Right forelimb (tissue), 1 donor: ENCODE data around the gene FOXL1.

ENCODE experiments used
- DNase-seq: peaks from one replicate; pipeline ENCODE4 v3.0.0-alpha.2; 2018

The FOXL1 gene

GRCh38 chr16:86568677-86569623 is 9.4 kb upstream of the FOXL1 start:
- no peak for DNase-seq

DNA sequence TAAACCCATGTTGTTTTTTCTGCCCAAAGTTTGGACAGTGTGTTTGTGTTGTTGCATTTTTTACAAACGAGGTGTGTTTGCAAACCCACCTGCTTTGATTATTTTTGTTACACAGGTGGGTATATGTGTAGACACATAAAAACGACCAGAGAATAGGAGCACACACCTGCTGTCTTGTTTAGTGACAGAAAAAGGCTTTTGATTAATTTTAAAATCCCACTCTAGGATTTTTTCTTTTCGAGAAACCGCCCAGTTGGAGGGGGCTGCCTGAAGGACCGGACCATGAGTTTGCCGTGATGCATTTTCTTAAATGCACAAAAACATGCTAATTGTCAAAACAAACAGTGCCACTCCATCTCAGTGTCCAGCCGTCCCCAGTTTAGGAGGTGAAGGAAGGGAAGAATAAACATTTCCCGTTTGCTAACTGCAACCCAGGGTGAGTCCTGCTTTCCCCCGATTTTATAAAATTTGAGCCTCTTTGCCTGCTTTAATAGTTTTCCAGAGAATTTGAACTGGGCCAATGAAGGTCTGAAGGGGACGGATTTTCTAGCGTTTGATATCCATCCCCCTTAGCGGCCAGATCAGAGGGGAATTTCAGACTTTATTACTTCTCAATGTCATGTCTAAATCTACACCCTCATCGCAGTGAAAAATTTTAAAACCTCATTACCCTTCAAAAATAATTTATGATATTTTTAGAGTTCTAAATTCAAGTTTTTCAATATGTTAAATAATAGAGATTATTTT is 8.5 kb upstream of the FOXL1 start:
- DNase-seq = peak; percentile 23

GRCh38 chr16:86570558-86571529 is 7.5 kb upstream of the FOXL1 start:
- DNase-seq = peak; percentile 46

- DNase-seq = no peak
These were observed 6.8 kb upstream of the FOXL1 start for GRCh38 chr16:86571530-86571915.

DNA sequence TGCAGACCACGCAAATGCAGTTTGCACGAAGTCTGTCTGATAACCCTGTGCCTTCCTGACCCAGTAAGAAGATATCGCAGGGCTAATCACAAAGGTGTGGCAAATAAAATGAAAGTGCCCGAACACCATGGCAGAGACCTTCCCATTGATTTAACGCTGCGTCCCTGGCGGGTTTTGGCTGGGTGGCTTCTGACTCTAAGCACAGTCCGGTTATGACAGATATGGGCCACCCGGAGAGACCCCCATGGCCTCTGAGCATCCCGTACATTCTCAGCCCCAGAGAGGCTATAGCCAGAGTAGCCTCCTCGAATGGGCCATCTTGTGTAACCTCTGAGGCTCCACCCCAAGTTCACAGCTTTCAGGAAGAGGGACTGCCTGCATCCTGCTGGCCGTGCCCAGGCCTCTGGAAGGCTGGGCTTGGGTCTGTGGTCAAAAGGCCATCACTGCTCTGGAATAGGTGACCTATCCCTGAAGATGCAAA is 6.3 kb upstream of the FOXL1 start:
- DNase-seq = peak; percentile 42

DNA sequence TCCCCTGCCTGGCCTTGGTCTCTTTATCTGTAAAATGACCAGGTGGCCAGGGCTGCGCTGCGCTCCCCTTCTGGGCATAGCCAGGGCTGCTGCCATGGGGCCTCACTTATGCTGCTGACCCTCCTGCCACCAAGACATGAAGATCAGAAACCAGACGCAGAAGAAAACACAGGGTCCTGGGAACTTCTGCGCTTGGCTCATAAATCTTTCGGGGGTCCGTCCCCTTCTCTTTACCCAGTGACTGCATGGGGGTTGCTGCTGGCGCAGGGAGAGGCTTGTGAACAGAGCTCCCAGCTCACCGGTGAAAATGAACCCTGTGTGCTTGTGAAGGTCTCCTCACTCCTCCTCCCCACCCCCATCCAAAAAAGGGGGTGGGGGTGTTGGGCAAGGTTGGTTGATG is 5.7 kb upstream of the FOXL1 start:
- DNase-seq = no peak

- no peak for DNase-seq
These were observed 5.1 kb upstream of the FOXL1 start for GRCh38 chr16:86573215-86573614.

DNA sequence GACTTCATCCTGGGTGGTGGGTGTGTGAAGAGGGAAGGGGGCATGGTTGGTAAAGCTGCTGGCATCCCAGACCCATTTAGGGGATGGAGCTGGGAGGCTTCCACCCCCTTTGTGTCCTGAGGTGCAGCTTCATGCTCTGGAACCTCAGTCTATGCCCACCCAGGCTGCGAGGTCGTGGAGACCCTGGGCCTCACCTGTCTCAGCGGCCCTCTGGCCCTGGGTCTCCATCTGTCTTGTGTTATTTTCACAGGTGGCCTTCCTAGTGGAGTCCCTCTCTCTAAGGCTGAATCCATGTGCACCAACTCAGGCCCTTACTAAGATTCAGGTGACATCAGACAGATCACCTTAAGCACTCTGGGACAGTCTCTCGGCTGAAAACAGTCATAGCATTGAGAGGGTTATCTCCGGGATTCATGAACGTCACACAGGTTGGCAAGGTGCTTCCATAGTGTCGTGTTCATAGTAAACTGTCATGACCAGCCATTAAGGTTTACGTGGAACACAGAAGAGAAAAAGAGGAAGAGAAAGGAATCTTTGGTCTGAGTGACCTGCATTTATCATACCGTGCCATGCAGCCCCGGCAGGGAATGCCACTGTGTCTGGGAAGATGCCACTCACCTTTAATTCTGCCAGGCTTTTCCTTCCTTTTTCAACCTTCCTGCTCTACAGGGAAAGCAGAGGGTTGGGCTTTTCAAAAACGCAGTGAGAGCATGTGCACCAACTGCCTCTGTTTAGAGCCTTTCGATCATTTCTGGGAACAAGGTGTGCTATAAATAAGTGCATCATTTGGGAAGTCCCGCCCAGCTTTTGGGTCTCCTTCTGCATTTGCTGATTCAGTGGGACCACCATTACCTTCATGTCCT is 4.5 kb upstream of the FOXL1 start:
- DNase-seq = no peak

DNA sequence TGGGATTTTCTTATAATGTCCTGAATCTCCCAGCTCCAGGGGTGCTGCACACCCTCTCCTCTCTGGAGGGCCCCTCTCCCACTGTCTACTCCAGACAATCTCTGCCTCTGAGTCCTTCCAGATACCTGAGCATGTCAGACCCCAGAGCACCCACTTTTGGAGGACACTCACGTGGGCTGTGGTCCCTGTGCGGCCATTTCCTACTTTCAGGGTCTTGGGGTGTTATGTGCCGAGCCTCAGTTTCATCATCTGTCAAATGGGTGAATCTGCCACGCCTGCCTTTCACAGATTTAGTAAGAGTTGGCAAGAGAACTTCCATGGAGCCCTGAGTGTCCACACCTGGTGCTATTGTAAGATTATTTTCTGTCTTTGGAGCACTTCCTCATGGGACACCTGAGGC is 3.7 kb upstream of the FOXL1 start:
- no peak for DNase-seq

GRCh38 chr16:86575095-86575685 is 3.2 kb upstream of the FOXL1 start:
- DNase-seq = no peak

- DNase-seq = peak; percentile 83
These were observed 2.4 kb upstream of the FOXL1 start for GRCh38 chr16:86575754-86576557.

DNA sequence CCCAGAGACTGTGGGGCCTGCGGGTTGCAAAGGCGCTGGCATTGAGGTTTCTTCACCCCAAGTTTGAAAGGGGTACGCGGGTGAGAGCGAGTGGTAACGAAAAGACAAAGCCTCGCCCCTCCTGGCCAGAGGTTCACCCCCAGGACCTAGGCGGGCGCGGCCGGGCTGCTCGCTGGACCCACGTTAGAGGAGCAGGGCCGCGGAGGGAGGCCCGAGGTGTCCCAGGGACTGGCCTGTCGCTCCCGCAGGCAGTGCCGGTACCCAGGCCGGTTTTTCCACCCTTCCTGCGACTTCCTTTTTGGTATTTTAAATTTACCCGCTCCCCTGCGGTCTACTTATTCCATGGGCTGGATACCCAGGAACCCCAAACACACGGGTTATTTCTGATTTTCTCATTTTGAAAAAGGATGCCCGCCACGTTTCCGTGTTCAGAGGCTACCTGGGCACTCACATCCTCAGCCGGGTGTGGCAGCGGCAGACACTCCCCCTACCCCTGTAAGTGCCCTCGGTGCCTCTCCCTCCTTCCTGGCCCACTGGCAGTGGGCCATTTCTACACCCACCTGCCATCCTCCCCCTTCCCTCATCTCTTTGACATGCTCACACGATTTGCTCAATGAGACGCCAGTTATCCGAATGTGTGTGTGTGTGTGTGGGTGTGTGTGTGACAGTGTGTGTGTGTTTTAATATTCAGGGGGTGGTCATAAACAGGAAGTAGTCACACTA is 1.6 kb upstream of the FOXL1 start:
- peak; percentile 37 for DNase-seq

DNA sequence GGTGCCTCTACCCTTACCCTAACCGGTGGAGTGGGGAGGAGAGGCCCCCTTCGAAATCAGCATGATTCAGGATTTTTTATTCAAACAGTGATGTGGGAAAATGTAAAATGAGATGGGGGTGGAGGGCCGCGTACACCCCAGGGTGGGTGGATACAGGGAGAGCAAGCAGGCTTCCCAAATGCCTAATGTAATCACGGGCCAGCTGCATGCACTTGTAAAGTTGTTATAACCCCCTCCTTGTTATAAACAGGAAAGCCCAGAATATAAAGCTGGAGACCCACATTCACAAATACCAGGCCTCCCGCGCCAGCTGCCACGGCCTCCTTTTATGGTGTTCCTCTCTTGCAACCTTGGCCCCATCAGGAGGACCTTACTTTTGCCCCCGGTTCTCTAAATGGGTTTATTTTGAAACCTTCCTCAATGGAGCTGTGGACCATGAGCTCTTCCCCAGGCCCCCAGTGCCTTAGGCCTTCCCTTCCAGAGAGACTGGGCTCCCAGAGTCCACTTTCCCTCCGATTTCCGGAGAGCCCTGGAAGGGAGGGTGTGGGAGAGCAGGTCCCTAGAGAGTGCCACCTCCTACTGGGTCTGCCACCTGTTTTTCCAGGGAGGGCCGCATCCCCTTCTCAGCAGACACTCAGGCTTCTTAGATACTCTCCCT is 906 bp upstream of the FOXL1 start:
- DNase-seq = peak; percentile 40

DNA sequence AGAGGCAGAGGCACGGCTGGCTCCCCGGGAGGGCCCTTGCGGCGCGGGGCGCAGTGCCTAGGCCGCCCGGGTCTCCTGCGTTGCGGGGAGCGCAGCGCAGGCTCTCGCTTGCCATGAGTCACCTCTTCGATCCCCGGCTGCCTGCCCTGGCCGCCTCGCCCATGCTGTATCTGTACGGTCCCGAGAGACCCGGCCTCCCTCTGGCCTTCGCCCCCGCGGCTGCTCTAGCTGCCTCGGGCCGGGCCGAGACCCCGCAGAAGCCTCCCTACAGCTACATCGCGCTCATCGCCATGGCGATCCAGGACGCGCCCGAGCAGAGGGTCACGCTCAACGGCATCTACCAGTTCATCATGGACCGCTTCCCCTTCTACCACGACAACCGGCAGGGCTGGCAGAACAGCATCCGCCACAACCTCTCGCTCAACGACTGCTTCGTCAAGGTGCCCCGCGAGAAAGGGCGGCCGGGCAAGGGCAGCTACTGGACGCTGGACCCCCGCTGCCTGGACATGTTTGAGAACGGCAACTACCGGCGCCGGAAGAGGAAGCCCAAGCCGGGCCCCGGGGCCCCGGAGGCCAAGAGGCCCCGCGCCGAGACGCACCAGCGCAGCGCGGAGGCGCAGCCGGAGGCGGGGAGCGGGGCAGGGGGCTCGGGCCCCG is 390 bp downstream of the FOXL1 start:
- DNase-seq = peak; percentile 48

- DNase-seq = peak; percentile 26
These were observed 1.1 kb downstream of the FOXL1 start for GRCh38 chr16:86579268-86580062.

DNA sequence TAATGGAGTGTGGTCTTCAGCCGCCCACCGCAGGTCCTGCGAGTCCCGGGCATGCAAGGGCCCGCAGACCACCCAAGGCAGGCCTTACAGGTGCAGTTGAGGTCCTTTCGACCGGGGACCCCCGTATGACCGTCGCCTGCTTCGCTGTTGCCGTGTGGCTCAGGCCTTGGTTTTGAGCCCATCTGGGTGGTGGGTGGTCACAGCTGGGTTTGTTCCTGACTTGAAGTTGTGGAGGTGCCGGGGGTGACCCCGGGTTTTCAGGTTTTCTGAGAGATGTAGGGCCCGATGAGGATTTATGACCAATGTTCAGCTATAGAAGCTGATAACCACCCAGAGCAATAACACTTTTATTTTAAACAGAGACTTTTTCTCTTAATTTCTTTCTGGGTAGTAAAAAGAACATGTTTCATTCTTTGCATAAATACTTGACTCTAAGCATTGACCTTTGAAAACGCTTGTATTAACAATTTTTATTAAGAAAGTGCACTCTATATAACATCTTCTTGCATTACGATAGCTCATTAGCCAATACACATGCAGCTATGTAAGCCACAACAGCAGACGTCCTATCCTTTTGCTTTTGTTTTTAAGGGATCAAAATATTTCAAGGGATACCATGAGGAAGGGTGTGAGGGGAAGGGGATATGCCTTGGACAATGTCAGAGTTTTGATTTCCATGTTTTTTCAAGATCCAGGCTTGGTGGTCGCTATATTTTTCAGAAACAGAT is 1.9 kb downstream of the FOXL1 start:
- DNase-seq = peak; percentile 41

DNA sequence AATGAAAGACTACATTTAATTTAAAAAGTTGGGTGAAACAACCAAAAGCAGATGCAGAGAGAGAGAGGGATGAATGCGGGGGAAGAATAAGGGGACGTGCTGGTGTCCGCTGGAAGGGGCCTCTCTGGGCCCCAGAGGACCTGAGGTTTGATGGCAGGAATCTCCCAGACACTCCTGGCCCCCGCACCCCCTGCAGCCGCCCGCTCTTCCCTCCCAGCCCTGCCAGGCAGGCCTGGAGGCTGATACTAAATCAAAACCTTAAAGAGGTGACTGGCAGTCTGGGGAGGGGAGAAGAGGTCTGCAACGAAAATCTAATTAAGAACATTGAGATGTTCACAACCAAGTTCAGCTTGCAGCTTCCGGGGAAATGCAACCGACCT is 2.4 kb downstream of the FOXL1 start:
- peak; percentile 5 for DNase-seq
